COLO668 (cell line): ENCODE data around the gene LDB3.
"Not testable (repeated sequence)": the region's sequence is repeated elsewhere in the genome, so short reads cannot be mapped to it uniquely, and the experiment has no call there.

ENCODE experiments used
- DNase-seq: peaks from one replicate; lab custom pipeline; 2025; ENCODE audit not compliant: unreplicated experiment; lab: John Stamatoyannopoulos, UW

LDB3 gene

GRCh38 chr10:86727470-86727869 is 59.2 kb downstream of the LDB3 start:
- DNase-seq: no peak

- DNase-seq: no peak
Observed at GRCh38 chr10:86728056-86728455, 59.7 kb downstream of the LDB3 start.

GRCh38 chr10:86729677-86730076 is 61.4 kb downstream of the LDB3 start:
- DNase-seq: no peak

GRCh38 chr10:86730227-86730626 is 61.9 kb downstream of the LDB3 start:
- DNase-seq: no peak

- no peak for DNase-seq
Observed at GRCh38 chr10:86732771-86733170, 64.5 kb downstream of the LDB3 start.

GRCh38 chr10:86733260-86733671 is 65.0 kb downstream of the LDB3 start:
- DNase-seq: no peak

GRCh38 chr10:86734207-86734988 is 66.1 kb downstream of the LDB3 start:
- no peak for DNase-seq

GRCh38 chr10:86735278-86735677 is 67.0 kb downstream of the LDB3 start:
- DNase-seq: not testable (repeated sequence)

GRCh38 chr10:86742230-86742629 is 73.9 kb downstream of the LDB3 start:
- no peak for DNase-seq

- DNase-seq: no peak
Observed at GRCh38 chr10:86744067-86744725, 75.9 kb downstream of the LDB3 start.

- DNase-seq: no peak
Observed at GRCh38 chr10:86747796-86748581, 79.7 kb downstream of the LDB3 start.

- DNase-seq: no peak
Observed at GRCh38 chr10:86749854-86750253, 81.5 kb downstream of the LDB3 start.

GRCh38 chr10:86751477-86751876 is 83.2 kb downstream of the LDB3 start:
- DNase-seq: no peak

- DNase-seq: no peak
Observed at GRCh38 chr10:86752311-86752710, 84.0 kb downstream of the LDB3 start.

- no peak for DNase-seq
Observed at GRCh38 chr10:86753051-86753450, 84.7 kb downstream of the LDB3 start.

- no peak for DNase-seq
Observed at GRCh38 chr10:86753638-86754434, 85.5 kb downstream of the LDB3 start.

- DNase-seq: no peak
Observed at GRCh38 chr10:86755454-86755739, 87.1 kb downstream of the LDB3 start.

- no peak for DNase-seq
Observed at GRCh38 chr10:86755740-86756510, 87.6 kb downstream of the LDB3 start.

- no peak for DNase-seq
Observed at GRCh38 chr10:86756511-86757112, 88.3 kb downstream of the LDB3 start, which contains the start of gene BMPR1A. Gene BMPR1A (plus strand): TSS chr10:86756619. CDS start chr10:86876019, 119,400 bp downstream.
